Measurements from ENCODE around the gene METTL25B. TPM values are rescaled to one million over a fixed set of nuclear protein-coding genes. Genes with fewer than 3 reads are reported as not detected.

The METTL25B gene
- total and polyA plus RNA-seq, 2 of the 4 experiments (the other 2 are of a cell fraction), result 2.3 to 10.1 TPM

- Histone ChIP-seq H2BK20ac (ENCODE audit: low read depth, low read length) (no peak overlapping the region), H3K4me3 (ENCODE audit: insufficient read depth, low read depth, low read length) (no peak overlapping the region), H3K4me1 (ENCODE audit: control insufficient read depth, insufficient read depth, low read length) (peaks cover 52% of the 10 kb centered on the region), H2AK9ac (replicated peaks; ENCODE audit: low read depth, low read length, poor library complexity) (peak overlapping the region; percentile 87), H3K9me3 (ENCODE audit: control insufficient read depth, insufficient read depth, low read length) (no peaks in the 10 kb centered on the region), H4K8ac (ENCODE audit: low read depth in 2 of 2, low read length in 2 of 2) (no peak overlapping the region), H3K79me1 (ENCODE audit: low read depth in 1 of 2, low read length in 2 of 2) (no peaks in the 10 kb centered on the region), H3K56ac (ENCODE audit: extremely low read depth, insufficient read depth, low read length) (no peak overlapping the region), H2AK5ac (ENCODE audit: low read depth, low read length) (no peak overlapping the region; the same call in 1 of the 2 replicates), H3K9ac (ENCODE audit: low read depth, low read length) (no peak overlapping the region), H2BK15ac (ENCODE audit: low read depth, low read length) (no peak overlapping the region), H2BK120ac (ENCODE audit: low read depth, low read length) (no peak overlapping the region), H4K5ac (ENCODE audit: low read depth, low read length) (no peak overlapping the region), H3K4me2 (ENCODE audit: low read depth, low read length) (no peak overlapping the region), H4K91ac (ENCODE audit: insufficient read depth, low read depth, low read length) (no peak overlapping the region), H3K23ac (ENCODE audit: low read depth, low read length) (no peak overlapping the region), H3K27me3 (ENCODE audit: control insufficient read depth, insufficient read depth, low read length) (peaks cover 5% of the 10 kb centered on the region), H3K36me3 (ENCODE audit: control insufficient read depth, insufficient read depth, low read length) (no peaks in the 10 kb centered on the region), H4K20me1 (ENCODE audit: insufficient read depth, low read length) (no peaks in the 10 kb centered on the region), H3K14ac (replicated peaks; ENCODE audit: low read depth, low read length) (no peak overlapping the region), H3K27ac (ENCODE audit: insufficient read depth, low read length) (no peak overlapping the region), H3K18ac (ENCODE audit: low read depth, low read length) (no peak overlapping the region), H2BK5ac (ENCODE audit: low read depth, low read length, poor library complexity, severe bottlenecking) (no peak overlapping the region), H3K4ac (ENCODE audit: low read depth, low read length) (peak overlapping the region; percentile 74), H3K9me1 (ENCODE audit: insufficient read depth, low read length) (peaks cover 3% of the 10 kb centered on the region; the same call in 1 of the 2 replicates), H2AFZ (replicated peaks; ENCODE audit: low read length, poor library complexity) (peak overlapping the region; percentile 49)
- in situ Hi-C loops (cut with MboI; ENCODE audit: low sequenced_read_pairs) (no loop called here), dilution Hi-C loops (cut with HindIII; ENCODE audit: low sequenced_read_pairs, unreplicated experiment) (no loop called here), intact Hi-C loops (cut with micrococcal nuclease) (loop anchor here (2.0 kb wide), 1 partner anchor 17 kb away; no protein-coding TSS in a partner anchor)
- TF ChIP-seq MXI1 (IDR thresholded peaks at IDR 0.05; ENCODE audit: borderline replicate concordance, low read depth, low read length) (no peak), CTCF (conservative IDR thresholded peaks at IDR 0.05; ENCODE audit: low read depth, low read length) (no peak), SMC3 (IDR thresholded peaks at IDR 0.05; ENCODE audit: low read depth, low read length) (no peak), CHD1 (IDR thresholded peaks at IDR 0.05; ENCODE audit: low read depth, low read length) (no peak), POLR2A (IDR thresholded peaks at IDR 0.05; ENCODE audit: low read depth, low read length) (no peak), USF2 (IDR thresholded peaks at IDR 0.05; ENCODE audit: low read depth, low read length) (no peak), MAFK (IDR thresholded peaks at IDR 0.05; ENCODE audit: low read depth, low read length) (no peak), BHLHE40 (IDR thresholded peaks at IDR 0.05; ENCODE audit: low read depth, low read length) (no peak), RCOR1 (IDR thresholded peaks at IDR 0.05; ENCODE audit: insufficient replicate concordance, low read length) (no peak), FOS (IDR thresholded peaks at IDR 0.05; ENCODE audit: low read depth, low read length) (no peak), ELK1 (IDR thresholded peaks at IDR 0.05; ENCODE audit: borderline replicate concordance, low read depth, low read length) (no peak), CEBPB (IDR thresholded peaks at IDR 0.05; ENCODE audit: low read depth, low read length) (no peak), RFX5 (IDR thresholded peaks at IDR 0.05; ENCODE audit: low read depth, low read length) (no peak), RAD21 (IDR thresholded peaks at IDR 0.05; ENCODE audit: low read length) (no peak), MAZ (IDR thresholded peaks at IDR 0.05; ENCODE audit: borderline replicate concordance, low read depth, low read length) (no peak), NFE2L2 (IDR thresholded peaks at IDR 0.05; ENCODE audit: low read depth, low read length) (no peak)
- ChIA-PET CTCF (interaction anchor here (6.9 kb wide), 1 partner anchor 18 kb away, joined by 54 read pairs; no protein-coding TSS in a partner anchor), POLR2A (ENCODE audit: unreplicated experiment) (no interaction called here)
- WGBS, 2 experiments (ENCODE audit: extremely low coverage in 2 of 2, insufficient read length in 1 of 2), result 20% methylated on average over 2 of the region's 4 CpGs; no CpG with 5 or more reads in 1 of the 2 experiments
- no peak for DNase-seq
- ATAC-seq (ENCODE audit: low read depth), result no peak
- BruUV-seq (replicated peaks), result no TSS peak
Observed at GRCh38 chr1:156708218-156708661, 20.0 kb upstream of the METTL25B start.

Measured in IMR-90 (cell line).